GM12878 (cell line): ENCODE data around the gene CCDC102B. TPM values are rescaled to one million over a fixed set of nuclear protein-coding genes. Genes with fewer than 3 reads are reported as not detected.

Experiments
- ATAC-seq: fragments of 200-7000 bp; cut with Tn5 transposase; 3 replicates; pipeline ENCODE4 v1.9.1; 2020; ENCODE audit warnings: mild to moderate bottlenecking, moderate library complexity
- BruUV-seq: library from RNA; stranded (reverse); fragments of 400-500 nt; replicated peaks from 2 replicates; lab custom pipeline; 2021; lab: Mats Ljungman, UMichigan
- CTCF ChIA-PET: fragments of 300-600 bp; sonication (Branson Sonifier 250); formaldehyde crosslinking; extraction: SDS; loops from one replicate; lab custom pipeline; 2021; ENCODE audit warnings: inconsistent platforms; lab: Yijun Ruan, JAX
- POLR2A ChIA-PET: fragments of 350-600 bp; formaldehyde crosslinking; extraction: SDS; loops from one replicate; lab custom pipeline; 2021; ENCODE audit warnings: inconsistent platforms; lab: Charles Lee
- RAD21 ChIA-PET: fragments of 300-600 bp; sonication (Branson Sonifier 250); formaldehyde crosslinking; loops from one replicate; lab custom pipeline; 2023; ENCODE audit warnings: antibody characterized with exemption; ENCODE audit not compliant: unreplicated experiment; lab: Charles Lee
- SMC1A ChIA-PET: fragments of 300-600 bp; sonication (Branson Sonifier 250); formaldehyde crosslinking; loops from one replicate; lab custom pipeline; 2023; ENCODE audit not compliant: unreplicated experiment, uncharacterized antibody; lab: Charles Lee
- DNase-seq: peaks from one replicate; pipeline ENCODE4 v3.0.0-alpha.2; 2011; ENCODE audit warnings: low read depth, low spot score
- FAIRE-seq: peaks from 3 replicates; lab custom pipeline; 2011; peaks lifted over from hg19 to GRCh38; lab: Jason Lieb, UNC
- H2AFZ ChIP-seq: 2 replicates; pipeline ENCODE4 v1.6.0; 2011; ENCODE audit warnings: low read depth, low read length, control low read depth; ENCODE audit not compliant: control insufficient read depth
- H3K27ac ChIP-seq: 2 replicates; pipeline ENCODE4 v1.5.1; 2011; ENCODE audit warnings: control low read depth; ENCODE audit not compliant: control insufficient read depth, insufficient read depth
- H3K27me3 ChIP-seq, 2 experiments: replicated peaks in 1 of 2; 2 replicates each; pipeline versions ENCODE4 v1.6.0 to v1.6.1; 2011; ENCODE audit warnings: low read length in 1 of 2; ENCODE audit not compliant: control insufficient read depth in 2 of 2, insufficient read depth in 2 of 2
- H3K36me3 ChIP-seq, 2 experiments: 2 replicates each; pipeline ENCODE4 v1.5.1; 2011; ENCODE audit warnings: low read length in 1 of 2; ENCODE audit not compliant: control insufficient read depth in 2 of 2, insufficient read depth in 2 of 2
- H3K4me1 ChIP-seq: 2 replicates; pipeline ENCODE4 v1.6.1; 2011; ENCODE audit warnings: mild to moderate bottlenecking, low read length, moderate library complexity, mixed read lengths; ENCODE audit not compliant: control insufficient read depth, insufficient read depth
- H3K4me2 ChIP-seq: 2 replicates; pipeline ENCODE4 v1.6.0; 2011; ENCODE audit warnings: control low read depth; ENCODE audit not compliant: control insufficient read depth, insufficient read depth
- H3K4me3 ChIP-seq: fragments of 200-600 bp; sonication (generic); 2 replicates; pipeline ENCODE4 v1.5.1; 2016
- H3K79me2 ChIP-seq: 2 replicates; pipeline ENCODE4 v1.6.0; 2011; ENCODE audit warnings: low read length; ENCODE audit not compliant: control insufficient read depth, insufficient read depth
- H3K9ac ChIP-seq: 2 replicates; pipeline ENCODE4 v1.8.0; 2011; ENCODE audit warnings: low read length, control low read depth, mixed read lengths; ENCODE audit not compliant: control insufficient read depth, insufficient read depth
- H3K9me3 ChIP-seq: replicated peaks from 3 replicates; pipeline ENCODE4 v1.5.1; 2011; ENCODE audit warnings: mild to moderate bottlenecking, low read length; ENCODE audit not compliant: control insufficient read depth, insufficient read depth
- H4K20me1 ChIP-seq: 2 replicates; pipeline ENCODE4 v1.6.0; 2011; ENCODE audit not compliant: control insufficient read depth, insufficient read depth
- ATF7 ChIP-seq: fragments of 450-650 bp; IDR thresholded peaks from 2 replicates; pipeline ENCODE4 v1.6.1; 2016; ENCODE audit warnings: low read depth, mild to moderate bottlenecking
- BACH1 ChIP-seq: fragments of 450-650 bp; IDR thresholded peaks from 2 replicates; pipeline ENCODE4 v1.6.1; 2017; ENCODE audit warnings: mild to moderate bottlenecking, borderline replicate concordance
- BCL11A ChIP-seq: IDR thresholded peaks from 2 replicates; pipeline ENCODE4 v1.6.1; 2011; ENCODE audit warnings: low read depth, low read length
- CBFB ChIP-seq: IDR thresholded peaks from 2 replicates; pipeline ENCODE4 v1.6.1; 2016; ENCODE audit warnings: antibody characterized with exemption, low read depth
- CBX5 ChIP-seq: sonication (generic); IDR thresholded peaks from 2 replicates; pipeline ENCODE4 v1.6.1; 2016; ENCODE audit warnings: low read depth, moderate library complexity, mild to moderate bottlenecking, inconsistent platforms
- EP300 ChIP-seq, 2 experiments: fragments of 150-350 bp in 1 of 2; IDR thresholded peaks; 2 replicates each; pipeline ENCODE4 v1.6.1; 2011 to 2012; ENCODE audit warnings: low read depth in 2 of 2, low read length in 2 of 2, borderline replicate concordance in 1 of 2, improper control_type of control experiment in 1 of 2, inconsistent platforms in 1 of 2; ENCODE audit not compliant: control insufficient read depth in 1 of 2
- ETV6 ChIP-seq, 2 experiments: fragments of 450-650 bp in 1 of 2; IDR thresholded peaks in 1 of 2; conservative IDR thresholded peaks in 1 of 2; 2 replicates each; pipeline ENCODE4 v1.6.1; 2014; ENCODE audit warnings: antibody characterized with exemption in 1 of 2, borderline replicate concordance in 1 of 2, low read depth in 1 of 2, mild to moderate bottlenecking in 1 of 2, moderate library complexity in 1 of 2
- JUNB ChIP-seq: IDR thresholded peaks from 2 replicates; pipeline ENCODE4 v1.6.1; 2016; ENCODE audit warnings: antibody characterized with exemption, mild to moderate bottlenecking
- KAT2A ChIP-seq: conservative IDR thresholded peaks from 2 replicates; pipeline ENCODE4 v1.6.1; 2011; ENCODE audit warnings: low read depth, low read length; ENCODE audit not compliant: control insufficient read depth
- MEF2B ChIP-seq: fragments of 450-650 bp; IDR thresholded peaks from 2 replicates; pipeline ENCODE4 v1.6.1; 2018; ENCODE audit warnings: mild to moderate bottlenecking, moderate library complexity; ENCODE audit not compliant: partially characterized antibody, poor library complexity, severe bottlenecking
- PAX5 ChIP-seq: IDR thresholded peaks from 2 replicates; pipeline ENCODE4 v1.6.1; 2011; ENCODE audit warnings: low read depth, low read length, borderline replicate concordance
- POLR2AphosphoS2 ChIP-seq: IDR thresholded peaks from 2 replicates; pipeline ENCODE4 v1.6.1; 2011; ENCODE audit warnings: low read depth, mild to moderate bottlenecking, low read length, improper control_type of control experiment, moderate library complexity
- RB1 ChIP-seq: fragments of 450-650 bp; formaldehyde crosslinking; IDR thresholded peaks from 2 replicates; pipeline ENCODE4 v1.6.1; 2017; ENCODE audit warnings: mild to moderate bottlenecking, borderline replicate concordance
- SKIL ChIP-seq: fragments of 450-650 bp; IDR thresholded peaks from 2 replicates; pipeline ENCODE4 v1.6.1; 2017; ENCODE audit warnings: mild to moderate bottlenecking, low read depth, inconsistent platforms; ENCODE audit not compliant: poor library complexity, severe bottlenecking
- SREBF1 ChIP-seq: IDR thresholded peaks from 2 replicates; pipeline ENCODE4 v1.6.1; 2012; ENCODE audit warnings: mild to moderate bottlenecking, low read length
- SRF ChIP-seq, 2 experiments: IDR thresholded peaks; 2 replicates each; pipeline ENCODE4 v1.6.1; 2011; ENCODE audit warnings: low read depth in 2 of 2, low read length in 2 of 2, mild to moderate bottlenecking in 1 of 2, moderate library complexity in 1 of 2
- TCF3 ChIP-seq: IDR thresholded peaks from 2 replicates; pipeline ENCODE4 v1.6.1; 2012; ENCODE audit warnings: low read depth, mild to moderate bottlenecking, low read length, borderline replicate concordance; ENCODE audit not compliant: insufficient read depth
- WGBS: methylation state at CpG from one replicate; pipeline ENCODE4 v1.1.6; 2016; ENCODE audit warnings: low lambda C conversion rate; ENCODE audit not compliant: insufficient replicate concordance, insufficient coverage; ENCODE audit errors: missing lambda C conversion rate; 5-methylcytosine and 5-hydroxymethylcytosine counted together
- in situ Hi-C: fragments of 300-500 bp; cut with MboI; formaldehyde crosslinking; loops from 9 replicates; pipeline ENCODE4 v1.14.3; 2018; ENCODE audit warnings: mixed read lengths
- intact Hi-C: fragments of 100-400 bp; cut with micrococcal nuclease; formaldehyde crosslinking; loops from one replicate; pipeline ENCODE4 v1.14.2; 2022; ENCODE audit not compliant: unreplicated experiment
- polyA plus RNA-seq, 11 experiments: library from polyadenylated mRNA; depleted of rRNA in 4 of 11; unstranded in 6 of 11; stranded (reverse) in 5 of 11; fragments of >200 nt; fragmentation: Nextera tagmentation in 4 of 11; fragmentation: Illumina TruSeq in 1 of 11; extraction: Ambion mirVana in 4 of 11; extraction: Trizol in 1 of 11; gene quantifications; 1 replicate in 1 of 11; 2 replicates in 10 of 11; pipeline versions ENCODE4 v1.2.1 to v1.2.3, GENCODE V29; 2011 to 2016; ENCODE audit warnings: inconsistent platforms in 2 of 11, missing spikeins in 2 of 11, low read depth in 1 of 11
- total RNA-seq, 4 experiments: library from RNA; depleted of rRNA in 3 of 4; stranded (reverse); fragments of >200 nt in 3 of 4; fragmentation: Illumina TruSeq in 1 of 4; extraction: Trizol in 1 of 4; gene quantifications; 2 replicates each; pipeline versions ENCODE4 v1.2.1 to v1.2.3, GENCODE V29; 2013 to 2021

The CCDC102B gene
- total and polyA plus RNA-seq, 10 of the 15 experiments (the other 5 are each of a cell fraction or from before 2014, with no cell fraction given), result 2.7 to 4.7 (median 3.3) TPM

- Histone ChIP-seq H3K27me3 (no peaks in the 10 kb centered on the region), H3K4me3 (no peak overlapping the region), H3K9me3 (no peaks in the 10 kb centered on the region), H3K36me3 (no peaks in the 10 kb centered on the region), H3K4me2 (no peak overlapping the region), H2AFZ (no peak overlapping the region), H3K27ac (no peak overlapping the region), H3K9ac (no peak overlapping the region), H4K20me1 (no peaks in the 10 kb centered on the region), H3K4me1 (no peaks in the 10 kb centered on the region), H3K79me2 (no peaks in the 10 kb centered on the region)
- no peak for TF ChIP-seq BACH1
- intact Hi-C loops, result no loop called here
- RAD21 ChIA-PET, result no interaction called here
- CTCF ChIA-PET, result interaction anchor here (2.1 kb wide), 1 partner anchor 10 kb away, joined by 8 read pairs; no protein-coding TSS in a partner anchor
- SMC1A ChIA-PET, result no interaction called here
- POLR2A ChIA-PET, result no interaction called here
- no peak for ATAC-seq
- no peak for FAIRE-seq
- DNase-seq, result no peak
- no TSS peak for BruUV-seq
- in situ Hi-C loops, result no loop called here
Measured at GRCh38 chr18:68983126-68983525, 185.2 kb downstream of the CCDC102B start.

DNA sequence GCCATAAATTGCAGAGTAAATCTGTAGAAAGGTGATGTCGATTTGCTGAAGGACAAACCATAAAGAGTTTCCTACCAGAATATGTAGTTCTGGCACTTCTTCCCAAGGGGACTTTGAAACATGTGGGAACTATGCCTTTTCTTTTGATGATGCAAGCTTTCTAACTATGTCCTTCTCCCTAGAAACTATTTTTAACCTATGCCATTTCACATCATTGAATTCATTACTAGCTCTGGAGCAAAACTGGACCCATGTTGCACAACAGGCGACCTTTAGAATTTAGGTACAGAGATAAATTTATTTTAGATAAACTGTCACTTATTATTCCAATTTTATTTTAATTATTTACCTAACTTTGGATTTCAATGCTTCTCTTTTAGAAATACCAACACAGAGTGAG, 186.5 kb downstream of the CCDC102B start:
- POLR2A ChIA-PET, result no interaction called here
- in situ Hi-C loops, result no loop called here
- Histone ChIP-seq H3K79me2 (no peaks in the 10 kb centered on the region), H3K4me2 (no peak overlapping the region), H3K4me1 (no peaks in the 10 kb centered on the region), H2AFZ (no peak overlapping the region), H3K27me3 (no peaks in the 10 kb centered on the region), H3K4me3 (no peak overlapping the region), H4K20me1 (no peaks in the 10 kb centered on the region), H3K27ac (no peak overlapping the region), H3K9me3 (no peaks in the 10 kb centered on the region), H3K36me3 (no peaks in the 10 kb centered on the region), H3K9ac (no peak overlapping the region)
- ATAC-seq (no peak), FAIRE-seq (no peak), DNase-seq (no peak)
- intact Hi-C loops, result no loop called here
- no TSS peak for BruUV-seq
- WGBS, result 3% methylated on average over 2 of the region's 2 CpGs
- RAD21 ChIA-PET, result interaction anchor here (1.3 kb wide), 1 partner anchor 8 kb away, joined by 4 read pairs; no protein-coding TSS in a partner anchor
- SMC1A ChIA-PET, result interaction anchor here (0.7 to 2.4 kb wide), 5 partner anchors 9 to 140 kb away, joined by 3 to 11 read pairs (median 3); no protein-coding TSS in a partner anchor
- CTCF ChIA-PET, result interaction anchor here (1.0 to 2.1 kb wide), 3 partner anchors 11 to 53 kb away, joined by 3 to 8 read pairs (median 5); no protein-coding TSS in a partner anchor
- TF ChIP-seq CBFB, result no peak
- no peak for TF ChIP-seq MEF2B
- TF ChIP-seq KAT2A, result no peak
- TF ChIP-seq TCF3, result no peak
- TF ChIP-seq ATF7, result no peak
- TF ChIP-seq EP300 (IDR thresholded peaks at IDR 0.05; ENCODE audit: borderline replicate concordance in 1 of 2, control insufficient read depth in 1 of 2, low read depth in 2 of 2, low read length in 2 of 2), result no peak
- TF ChIP-seq CBX5, result no peak
- TF ChIP-seq SREBF1, result no peak
- TF ChIP-seq RB1, result no peak
- no peak for TF ChIP-seq SKIL
- TF ChIP-seq ETV6 (conservative IDR thresholded peaks at IDR 0.05 in 1 of 2, IDR thresholded peaks at IDR 0.05 in 1 of 2; ENCODE audit: borderline replicate concordance in 1 of 2, low read depth in 1 of 2), result no peak
- no peak for TF ChIP-seq PAX5
- no peak for TF ChIP-seq POLR2AphosphoS2
- TF ChIP-seq JUNB, result no peak
- TF ChIP-seq SRF (IDR thresholded peaks at IDR 0.05; ENCODE audit: low read depth in 2 of 2, low read length in 2 of 2), result no peak
- no peak for TF ChIP-seq BCL11A
